LNCaP clone FGC (cell line): ENCODE results near the gene DAPK1.

Experiments used
- DNase-seq: peaks from one replicate; pipeline ENCODE4 v3.0.0-alpha.2; 2011; ENCODE audit warnings: low read depth
- H3K4me3 ChIP-seq: 2 replicates; pipeline ENCODE4 v1.5.1; 2011; ENCODE audit warnings: mild to moderate bottlenecking, low read depth, low read length, control low read depth
- CTCF ChIP-seq: IDR thresholded peaks from 2 replicates; pipeline ENCODE4 v1.5.1; 2012; ENCODE audit warnings: mild to moderate bottlenecking; ENCODE audit not compliant: control insufficient read depth, insufficient read depth; ENCODE audit errors: extremely low read depth

Gene DAPK1

GRCh38 chr9:87497604-87498045, at the start of gene DAPK1:
Gene DAPK1, plus strand, starts transcription at chr9:87497867. Its CDS starts 1,211 bp downstream, at chr9:87499078.
- peak within 1 kb of the TSS; percentile 44 for H3K4me3 ChIP-seq
- peak; percentile 20; the same call in 1 of the 2 replicates for TF ChIP-seq CTCF
- no peak for DNase-seq

GRCh38 chr9:87451149-87451548, 46.5 kb upstream of the DAPK1 start:
- no peak for TF ChIP-seq CTCF
- H3K4me3 ChIP-seq, result no peak overlapping the region
- peak; percentile 87 for DNase-seq

GRCh38 chr9:87455407-87455806, 42.3 kb upstream of the DAPK1 start:
- no peak overlapping the region for H3K4me3 ChIP-seq
- no peak for TF ChIP-seq CTCF
- DNase-seq, result no peak

GRCh38 chr9:87461256-87461655, 36.4 kb upstream of the DAPK1 start:
- DNase-seq, result no peak
- no peak overlapping the region for H3K4me3 ChIP-seq
- TF ChIP-seq CTCF, result no peak

GRCh38 chr9:87464110-87464991, 33.3 kb upstream of the DAPK1 start:
- H3K4me3 ChIP-seq, result no peak overlapping the region
- no peak for TF ChIP-seq CTCF
- no peak for DNase-seq

- no peak for DNase-seq
- no peak overlapping the region for H3K4me3 ChIP-seq
- TF ChIP-seq CTCF, result no peak
These were observed 32.7 kb upstream of the DAPK1 start for GRCh38 chr9:87464992-87465378.
